Measurements from ENCODE around the gene DDX39B. TPM values are rescaled to one million over a fixed set of nuclear protein-coding genes. Genes with fewer than 3 reads are reported as not detected.

The DDX39B gene
- total and polyA plus RNA-seq, 10 donors: 291 to 768 (median 381) TPM

DNA sequence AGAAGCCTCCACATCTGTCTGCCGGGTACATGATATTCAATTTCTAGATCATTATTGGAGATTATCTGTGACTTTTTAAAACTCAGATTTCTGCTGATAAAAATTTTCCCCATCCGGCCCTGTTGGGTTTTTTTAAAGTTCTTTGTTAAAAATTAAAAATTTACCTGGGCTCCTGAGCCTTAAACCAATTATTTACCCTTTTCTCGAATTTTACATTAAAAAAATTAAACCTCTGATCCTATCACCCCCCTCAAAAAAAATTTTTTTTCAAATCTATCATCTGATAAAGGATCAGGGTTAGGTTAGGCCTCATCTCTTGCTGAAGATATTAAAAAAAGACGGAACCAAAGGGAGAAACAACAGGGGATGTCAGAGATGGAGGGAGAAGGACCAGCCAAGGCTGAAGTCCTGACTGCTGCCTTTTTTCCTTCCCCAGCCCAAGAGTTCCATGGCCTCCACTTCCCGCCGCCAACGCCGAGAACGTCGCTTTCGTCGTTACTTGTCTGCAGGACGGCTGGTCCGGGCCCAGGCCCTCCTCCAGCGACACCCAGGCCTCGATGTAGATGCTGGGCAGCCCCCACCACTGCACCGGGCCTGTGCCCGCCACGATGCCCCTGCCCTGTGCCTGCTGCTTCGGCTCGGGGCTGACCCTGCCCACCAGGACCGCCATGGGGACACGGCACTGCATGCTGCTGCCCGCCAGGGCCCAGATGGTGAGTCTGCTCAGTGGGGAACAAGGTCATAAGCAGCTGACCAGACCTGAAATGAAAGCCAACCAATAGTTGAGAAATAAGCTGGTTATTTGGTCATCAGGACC, 6.1 kb upstream of the DDX39B start:
- Histone ChIP-seq H3K36me3 (peaks cover 0 to 29% (median 5%) of the 10 kb centered on the region in 6 donors), H3K4me3 (peak overlapping the region; percentile 34 to 73 (median 40)), H3K4me1 (peaks cover 18 to 78% (median 61%) of the 10 kb centered on the region in 6 donors), H3K9me3 (no peaks in the 10 kb centered on the region), H3K27me3 (replicated peaks in 1 of 7) (no peaks in the 10 kb centered on the region), H3K27ac (peak overlapping the region; percentile 69 to 92 (median 87))
- TF ChIP-seq, protein P1, sequence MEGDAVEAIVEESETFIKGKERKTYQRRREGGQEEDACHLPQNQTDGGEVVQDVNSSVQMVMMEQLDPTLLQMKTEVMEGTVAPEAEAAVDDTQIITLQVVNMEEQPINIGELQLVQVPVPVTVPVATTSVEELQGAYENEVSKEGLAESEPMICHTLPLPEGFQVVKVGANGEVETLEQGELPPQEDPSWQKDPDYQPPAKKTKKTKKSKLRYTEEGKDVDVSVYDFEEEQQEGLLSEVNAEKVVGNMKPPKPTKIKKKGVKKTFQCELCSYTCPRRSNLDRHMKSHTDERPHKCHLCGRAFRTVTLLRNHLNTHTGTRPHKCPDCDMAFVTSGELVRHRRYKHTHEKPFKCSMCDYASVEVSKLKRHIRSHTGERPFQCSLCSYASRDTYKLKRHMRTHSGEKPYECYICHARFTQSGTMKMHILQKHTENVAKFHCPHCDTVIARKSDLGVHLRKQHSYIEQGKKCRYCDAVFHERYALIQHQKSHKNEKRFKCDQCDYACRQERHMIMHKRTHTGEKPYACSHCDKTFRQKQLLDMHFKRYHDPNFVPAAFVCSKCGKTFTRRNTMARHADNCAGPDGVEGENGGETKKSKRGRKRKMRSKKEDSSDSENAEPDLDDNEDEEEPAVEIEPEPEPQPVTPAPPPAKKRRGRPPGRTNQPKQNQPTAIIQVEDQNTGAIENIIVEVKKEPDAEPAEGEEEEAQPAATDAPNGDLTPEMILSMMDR (IDR thresholded peaks at IDR 0.05 in 8 of 11, conservative IDR thresholded peaks at IDR 0.05 in 3 of 11): no peak
- peak in 2 of 3 donors; percentile 13 to 23 for TF ChIP-seq POLR2AphosphoS5 (IDR thresholded peaks at IDR 0.05)
- WGBS, 5 donors: 72 to 81% (median 73%) methylated on average over 24 of the region's 24 CpGs
- DNase-seq: peak; percentile 87
- intact Hi-C loops (cut with DNase I; ENCODE audit: low total_unique reads): loop anchor here (2.0 kb wide), 1 partner anchor 51 kb away; no protein-coding TSS in a partner anchor

DNA sequence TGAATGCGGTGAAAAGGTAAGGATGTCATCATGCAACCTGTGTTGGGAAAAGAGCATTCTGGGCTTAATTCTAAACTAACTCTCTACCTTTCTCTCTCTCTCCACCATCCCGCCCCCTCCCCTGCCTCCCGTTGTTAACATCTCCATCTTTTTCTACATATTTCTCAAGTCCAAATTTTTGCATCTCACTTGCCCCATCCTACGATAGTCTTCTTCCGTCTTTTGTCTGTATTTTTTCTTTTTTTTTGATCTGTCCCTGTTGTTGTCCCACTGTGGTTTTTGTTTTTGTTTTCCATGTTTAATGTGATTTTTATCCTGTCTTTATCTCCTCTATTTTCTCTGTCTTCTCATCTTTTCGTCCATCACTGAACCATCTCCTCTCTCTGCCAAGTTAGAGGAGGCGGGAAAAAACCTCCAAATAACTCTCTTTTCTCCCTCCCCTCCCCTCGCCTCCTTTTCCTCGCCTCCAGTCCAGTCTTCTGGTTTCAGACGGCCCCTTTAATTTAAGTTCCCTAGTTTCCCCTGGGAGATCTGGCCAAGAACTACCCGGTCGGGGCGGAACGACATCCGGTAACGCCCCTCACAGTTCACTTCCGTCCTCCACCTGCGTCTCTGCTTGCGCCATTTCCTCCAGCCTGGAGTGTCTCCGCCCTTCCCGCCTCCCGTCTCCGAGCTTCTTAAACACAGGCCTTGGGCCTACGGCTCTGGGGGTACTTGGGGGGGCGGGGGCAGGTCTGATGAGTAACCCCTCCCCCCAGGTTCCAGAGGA, 5.3 kb upstream of the DDX39B start, which contains the start of gene NFKBIL1:
NFKBIL1 (plus strand) TSS at position 651 of the 769 bp plus-strand sequence; CDS start at position 738, 87 bp downstream.
- Histone ChIP-seq H3K9me3 (no peaks in the 10 kb centered on the region), H3K4me3 (peak within 1 kb of the TSS; percentile 34 to 73 (median 40)), H3K27ac (peak within 1 kb of the TSS; percentile 69 to 92 (median 87)), H3K27me3 (replicated peaks in 1 of 7) (no peaks in the 10 kb centered on the region), H3K36me3 (peaks cover 0 to 25% (median 5%) of the 10 kb centered on the region in 6 donors), H3K4me1 (peaks cover 23 to 76% (median 62%) of the 10 kb centered on the region in 6 donors)
- TF ChIP-seq POLR2A (IDR thresholded peaks at IDR 0.05) (no peak), POLR2AphosphoS5 (IDR thresholded peaks at IDR 0.05) (peak; percentile 85 to 95 (median 91))
- TF ChIP-seq, protein P1 (IDR thresholded peaks at IDR 0.05 in 8 of 11, conservative IDR thresholded peaks at IDR 0.05 in 3 of 11): peak in 2 of 11 experiments; percentile 7 to 11
- peak; percentile 97 for DNase-seq
- 0 to 1% (median 1%) methylated on average over 25 of the region's 25 CpGs for WGBS, 5 donors
- intact Hi-C loops (cut with DNase I; ENCODE audit: low total_unique reads): loop anchor here (2.0 kb wide), 1 partner anchor 52 kb away; no protein-coding TSS in a partner anchor

DNA sequence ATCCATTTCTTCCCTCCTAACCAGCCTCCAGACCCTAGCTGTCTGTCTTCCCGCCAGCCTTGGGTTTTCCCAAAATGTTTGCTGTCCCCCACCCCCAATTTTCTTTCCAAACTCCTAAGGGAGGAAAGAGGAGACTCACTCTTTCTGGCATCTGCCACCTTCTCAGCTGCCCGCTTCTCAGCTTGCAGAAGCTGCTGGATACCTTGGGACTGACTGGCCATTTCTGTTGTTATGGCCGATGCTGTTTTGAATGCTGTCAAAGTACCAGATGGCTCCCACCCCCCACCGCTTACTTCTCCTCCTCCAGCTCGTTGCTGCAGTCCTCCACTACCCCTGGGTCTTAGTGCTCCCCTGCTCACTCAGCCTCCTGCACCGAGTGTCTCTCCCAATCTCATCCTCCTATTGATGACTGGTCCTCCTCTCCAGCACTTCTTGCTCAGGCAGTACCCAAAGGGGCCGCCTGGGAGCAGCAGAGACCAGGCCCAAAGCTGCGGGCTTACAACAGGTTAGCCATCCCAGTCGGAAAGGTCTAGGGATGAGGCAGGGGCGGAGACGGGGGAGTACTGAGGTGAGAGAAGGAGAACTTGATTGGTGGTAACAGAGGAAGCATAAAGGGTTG, 4.6 kb upstream of the DDX39B start, which contains the start of gene ATP6V1G2:
ATP6V1G2 (minus strand) TSS at position 270 of the 619 bp plus-strand sequence; CDS start at position 221, 49 bp downstream.
- whole genome bisulfite sequencing, 5 donors: 8 to 13% (median 12%) methylated on average over 11 of the region's 11 CpGs
- DNase-seq: peak; percentile 95
- Histone ChIP-seq H3K27ac (peak within 1 kb of the TSS; percentile 69 to 92 (median 87)), H3K9me3 (no peaks in the 10 kb centered on the region), H3K36me3 (peaks cover 0 to 25% (median 5%) of the 10 kb centered on the region in 6 donors), H3K4me1 (peaks cover 23 to 69% (median 55%) of the 10 kb centered on the region in 6 donors), H3K4me3 (peak within 1 kb of the TSS; percentile 34 to 73 (median 40)), H3K27me3 (replicated peaks in 1 of 7) (no peaks in the 10 kb centered on the region)
- intact Hi-C loops (cut with DNase I; ENCODE audit: low total_unique reads): loop anchor here (2.0 kb wide), 1 partner anchor 52 kb away; no protein-coding TSS in a partner anchor
- TF ChIP-seq POLR2AphosphoS5 (IDR thresholded peaks at IDR 0.05) (peak in 2 of 3 donors; percentile 72 to 78), POLR2A (IDR thresholded peaks at IDR 0.05) (no peak)
- TF ChIP-seq, protein P1 (IDR thresholded peaks at IDR 0.05 in 8 of 11, conservative IDR thresholded peaks at IDR 0.05 in 3 of 11): peak; percentile 86 to 99 (median 96)

All from spleen (tissue), 11 donors.